ENCODE measurements around the gene PRELID3B. TPM values are rescaled to one million over a fixed set of nuclear protein-coding genes. Genes with fewer than 3 reads are reported as not detected.
A peak's percentile ranks its signal among the peaks of the same experiment; 100 is the strongest.

Gene PRELID3B
- total and polyA plus RNA-seq, 2 of the 13 experiments (the other 11 are each of a cell fraction or from before 2014, with no cell fraction given) = 23.3 to 42.6 TPM

- TF ChIP-seq SSRP1 (CRISPR knock-in tag; IDR thresholded peaks at IDR 0.05) (no peak), ZNF878 (CRISPR knock-in tag; IDR thresholded peaks at IDR 0.05) (0 out of 2 replicates have a peak, but pooled peaks have one; percentile 60), ZFP36L2 (CRISPR knock-in tag; IDR thresholded peaks at IDR 0.05) (no peak), PAWR (CRISPR knock-in tag; IDR thresholded peaks at IDR 0.05; ENCODE audit: borderline replicate concordance) (no peak), ZSCAN22 (CRISPR knock-in tag; IDR thresholded peaks at IDR 0.05) (no peak), SP140L (CRISPR knock-in tag; IDR thresholded peaks at IDR 0.05; ENCODE audit: borderline replicate concordance) (no peak; the same call in 1 of the 2 replicates), PREB (CRISPR knock-in tag; IDR thresholded peaks at IDR 0.05) (no peak), GZF1 (CRISPR knock-in tag; IDR thresholded peaks at IDR 0.05) (no peak; the same call in 1 of the 2 replicates), MNT (IDR thresholded peaks at IDR 0.05) (no peak), ZNF460 (CRISPR knock-in tag; IDR thresholded peaks at IDR 0.05; ENCODE audit: borderline replicate concordance) (no peak), MXD3 (CRISPR knock-in tag; IDR thresholded peaks at IDR 0.05) (no peak; the same call in 1 of the 2 replicates), ZFX (CRISPR knock-in tag; IDR thresholded peaks at IDR 0.05; ENCODE audit: low read depth) (peak; percentile 70; the same call in 1 of the 2 replicates), ZNF282 (IDR thresholded peaks at IDR 0.05; ENCODE audit: partially characterized antibody) (no peak), NCOR1 (IDR thresholded peaks at IDR 0.05; ENCODE audit: borderline replicate concordance, low read length) (peak; percentile 24; the same call in 1 of the 2 replicates), CSRNP2 (CRISPR knock-in tag; conservative IDR thresholded peaks at IDR 0.05; ENCODE audit: low read depth) (no peak), MAZ (IDR thresholded peaks at IDR 0.05; ENCODE audit: borderline replicate concordance, low read depth, low read length) (no peak), MAZ (CRISPR knock-in tag; IDR thresholded peaks at IDR 0.05; ENCODE audit: low read depth) (peak; percentile 66), FOXA3 (CRISPR knock-in tag; IDR thresholded peaks at IDR 0.05) (peak; percentile 87), THAP7 (CRISPR knock-in tag; IDR thresholded peaks at IDR 0.05) (peak; percentile 56; the same call in 1 of the 2 replicates), CENPX (CRISPR knock-in tag; IDR thresholded peaks at IDR 0.05) (no peak), FOXK2 (IDR thresholded peaks at IDR 0.05) (no peak), NCOA1 (CRISPR knock-in tag; IDR thresholded peaks at IDR 0.05) (peak; percentile 63; the same call in 1 of the 2 replicates), GPBP1L1 (CRISPR knock-in tag; IDR thresholded peaks at IDR 0.05) (no peak)
Observed at GRCh38 chr20:59015812-59016711, 26.5 kb downstream of the PRELID3B start (continued).

Data from HepG2 (cell line).